ACHN (cell line): Measurements from ENCODE around the gene CHGA.

ENCODE experiments used
- DNase-seq: peaks from one replicate; pipeline ENCODE4 v3.0.0-alpha.2; 2015
- in situ Hi-C: cut with HindIII; loops from 2 replicates; pipeline ENCODE4 v1.10.0; 2017; ENCODE audit warnings: low sequenced_read_pairs, low pct_ligation_motif_present, low pct_unique_long_range_greater_than_20kb

Gene CHGA

GRCh38 chr14:92902191-92902590, 20.8 kb upstream of the CHGA start:
- in situ Hi-C loops = no loop called here
- no peak for DNase-seq

- in situ Hi-C loops = no loop called here
- no peak for DNase-seq
Measured at GRCh38 chr14:92902726-92903125, 20.2 kb upstream of the CHGA start.

GRCh38 chr14:92903359-92903758, 19.6 kb upstream of the CHGA start:
- no peak for DNase-seq
- in situ Hi-C loops = no loop called here

- no peak for DNase-seq
- in situ Hi-C loops = no loop called here
Measured at GRCh38 chr14:92905667-92906066, 17.3 kb upstream of the CHGA start.

GRCh38 chr14:92906420-92906819, 16.5 kb upstream of the CHGA start:
- DNase-seq = no peak
- in situ Hi-C loops = no loop called here

- DNase-seq = no peak
- in situ Hi-C loops = no loop called here
Measured at GRCh38 chr14:92906823-92907222, 16.1 kb upstream of the CHGA start.

GRCh38 chr14:92907316-92907911, 15.5 kb upstream of the CHGA start:
- DNase-seq = no peak
- in situ Hi-C loops = no loop called here

GRCh38 chr14:92914087-92914656, 8.8 kb upstream of the CHGA start:
- peak; percentile 43 for DNase-seq
- in situ Hi-C loops = no loop called here

GRCh38 chr14:92916201-92916600, 6.7 kb upstream of the CHGA start:
- in situ Hi-C loops = no loop called here
- no peak for DNase-seq

- no peak for DNase-seq
Measured at GRCh38 chr14:92917041-92917940, 5.7 kb upstream of the CHGA start.

GRCh38 chr14:92917956-92918355, 5.0 kb upstream of the CHGA start:
- DNase-seq = no peak
- in situ Hi-C loops = no loop called here

More at GRCh38 chr14:92917041-92917940, 5.7 kb upstream of the CHGA start:
- in situ Hi-C loops = no loop called here

- no peak for DNase-seq
- in situ Hi-C loops = no loop called here
Measured at GRCh38 chr14:92920001-92920400, 2.9 kb upstream of the CHGA start.

- no peak for DNase-seq
- in situ Hi-C loops = no loop called here
Measured at GRCh38 chr14:92922155-92922735, 705 bp upstream of the CHGA start.

GRCh38 chr14:92923744-92924103, 774 bp downstream of the CHGA start:
- DNase-seq = no peak
- in situ Hi-C loops = no loop called here

GRCh38 chr14:92924247-92924646, 1.3 kb downstream of the CHGA start:
- in situ Hi-C loops = no loop called here
- DNase-seq = no peak

GRCh38 chr14:92925446-92925845, 2.5 kb downstream of the CHGA start:
- no peak for DNase-seq
- in situ Hi-C loops = loop anchor here (25.0 kb wide), 1 partner anchor 212 kb away; no protein-coding TSS in a partner anchor

GRCh38 chr14:92926180-92926845, 3.4 kb downstream of the CHGA start:
- DNase-seq = no peak
- in situ Hi-C loops = loop anchor here (25.0 kb wide), 1 partner anchor 211 kb away; no protein-coding TSS in a partner anchor

GRCh38 chr14:92926931-92927330, 4.0 kb downstream of the CHGA start:
- in situ Hi-C loops = loop anchor here (25.0 kb wide), 1 partner anchor 210 kb away; no protein-coding TSS in a partner anchor

More at GRCh38 chr14:92926931-92927330, 4.0 kb downstream of the CHGA start:
- DNase-seq = no peak
